Choroid plexus epithelial cell (primary cell): ENCODE results near the gene CPEB3.

Source experiments
- DNase-seq: peaks from one replicate; pipeline ENCODE4 v3.0.0-alpha.2; 2010; ENCODE audit warnings: low read depth
- H3K4me3 ChIP-seq: 2 replicates; pipeline ENCODE4 v1.5.1; 2011; ENCODE audit warnings: low read depth, mild to moderate bottlenecking, control low read depth, low read length, moderate library complexity
- CTCF ChIP-seq: conservative IDR thresholded peaks from 2 replicates; pipeline ENCODE4 v1.5.1; 2011; ENCODE audit warnings: low read depth, mild to moderate bottlenecking, control low read depth, inconsistent platforms, low read length, moderate library complexity

CPEB3 gene

GRCh38 chr10:92291616-92291865, 663 bp upstream of the CPEB3 start:
- no peak for TF ChIP-seq CTCF

GRCh38 chr10:92290076-92290836, 622 bp downstream of the CPEB3 start:
- no peak for TF ChIP-seq CTCF
- H3K4me3 ChIP-seq, result peak overlapping the region; percentile 94
- peak; percentile 55 for DNase-seq

More at GRCh38 chr10:92291616-92291865, 663 bp upstream of the CPEB3 start:
- no peak for DNase-seq
- H3K4me3 ChIP-seq, result peak overlapping the region; percentile 94

GRCh38 chr10:92284112-92284704, 6.7 kb downstream of the CPEB3 start:
- no peak for TF ChIP-seq CTCF
- peak; percentile 82 for DNase-seq
- H3K4me3 ChIP-seq, result peak overlapping the region; percentile 1

GRCh38 chr10:92278996-92279696, 11.7 kb downstream of the CPEB3 start:
- TF ChIP-seq CTCF, result no peak
- H3K4me3 ChIP-seq, result no peak overlapping the region
- DNase-seq, result peak; percentile 47

GRCh38 chr10:92274071-92274470, 16.8 kb downstream of the CPEB3 start:
- H3K4me3 ChIP-seq, result no peak overlapping the region
- TF ChIP-seq CTCF, result no peak
- no peak for DNase-seq

- no peak overlapping the region for H3K4me3 ChIP-seq
- no peak for TF ChIP-seq CTCF
- DNase-seq, result no peak
These were observed 22.1 kb downstream of the CPEB3 start for GRCh38 chr10:92268748-92269147.

- no peak overlapping the region for H3K4me3 ChIP-seq
- no peak for TF ChIP-seq CTCF
- peak; percentile 31 for DNase-seq
These were observed 23.5 kb downstream of the CPEB3 start for GRCh38 chr10:92267343-92267742.
